Epithelial cell of proximal tubule (primary cell): ENCODE data around the gene TEX53. TPM values are rescaled to one million over a fixed set of nuclear protein-coding genes. Genes with fewer than 3 reads are reported as not detected.

Experiments
- DNase-seq: peaks from one replicate; pipeline ENCODE4 v3.0.0-alpha.2; 2011; ENCODE audit warnings: low read depth
- H3K4me3 ChIP-seq: 2 replicates; pipeline ENCODE4 v1.5.1; 2011; ENCODE audit warnings: low read depth, mild to moderate bottlenecking, low read length
- CTCF ChIP-seq: conservative IDR thresholded peaks from 2 replicates; pipeline ENCODE4 v1.5.1; 2012; ENCODE audit warnings: low read depth, mild to moderate bottlenecking, low read length
- total RNA-seq: library from RNA; depleted of rRNA; stranded (reverse); fragments of >200 nt; gene quantifications from 2 replicates; pipeline ENCODE4 v1.2.3, GENCODE V29; 2015

Gene TEX53
- total RNA-seq, 1 donor from 2014 or later: not detected

GRCh38 chr9:114613087-114613486 is 44.5 kb downstream of the TEX53 start:
- H3K4me3 ChIP-seq: no peak overlapping the region
- no peak for DNase-seq
- TF ChIP-seq CTCF: no peak

GRCh38 chr9:114612272-114612923 is 45.2 kb downstream of the TEX53 start:
- DNase-seq: no peak
- no peak for TF ChIP-seq CTCF
- H3K4me3 ChIP-seq: peak overlapping the region; percentile 74

GRCh38 chr9:114611516-114612271 is 45.9 kb downstream of the TEX53 start:
- DNase-seq: no peak
- H3K4me3 ChIP-seq: peak overlapping the region; percentile 74
- no peak for TF ChIP-seq CTCF

GRCh38 chr9:114608525-114608796 is 49.1 kb downstream of the TEX53 start:
- H3K4me3 ChIP-seq: no peak overlapping the region
- TF ChIP-seq CTCF: no peak
- DNase-seq: no peak

GRCh38 chr9:114607671-114608524 is 49.7 kb downstream of the TEX53 start:
- no peak for DNase-seq
- TF ChIP-seq CTCF: no peak

GRCh38 chr9:114606597-114607207 is 50.9 kb downstream of the TEX53 start:
- no peak for DNase-seq
- no peak overlapping the region for H3K4me3 ChIP-seq
- no peak for TF ChIP-seq CTCF

More at GRCh38 chr9:114607671-114608524, 49.7 kb downstream of the TEX53 start:
- H3K4me3 ChIP-seq: no peak overlapping the region

Other genes with a start within 250 kb of the TEX53 start
- gene WHRN, start 152.3 kb downstream of the TEX53 start, total RNA-seq: 1.7 and 5.2 TPM in 2 replicates
- 107 and 181 TPM in 2 replicates for gene ATP6V1G1, start 70.0 kb downstream of the TEX53 start, total RNA-seq
- gene TMEM268, start 46.5 kb downstream of the TEX53 start, total RNA-seq: 3.3 and 5.8 TPM in 2 replicates
- not detected in 2 replicates for gene TEX48, start 24.4 kb upstream of the TEX53 start, total RNA-seq
- 0.81 and 0.87 TPM in 2 replicates for gene TNFSF15, start 148.2 kb upstream of the TEX53 start, total RNA-seq